Calu3 (cell line): ENCODE data around the gene SART3. TPM values are rescaled to one million over a fixed set of nuclear protein-coding genes. Genes with fewer than 3 reads are reported as not detected.

Source experiments
- BruUV-seq: library from RNA; stranded (reverse); fragments of 400-500 nt; replicated peaks from 2 replicates; lab custom pipeline; 2021; lab: Mats Ljungman, UMichigan
- CTCF ChIA-PET: fragments of 300-600 bp; sonication (Branson Sonifier 250); formaldehyde crosslinking; loops from one replicate; lab custom pipeline; 2022; ENCODE audit warnings: antibody characterized with exemption; lab: Charles Lee
- DNase-seq: peaks from one replicate; pipeline ENCODE4 v3.0.0; 2022
- H3K27ac Mint-ChIP-seq: one replicate; pipeline ENCODE4 v1.8.0; 2022; ENCODE audit warnings: mixed read lengths; ENCODE audit not compliant: unreplicated experiment
- H3K27me3 Mint-ChIP-seq: one replicate; pipeline ENCODE4 v1.8.0; 2022; ENCODE audit warnings: mixed read lengths; ENCODE audit not compliant: unreplicated experiment
- H3K36me3 Mint-ChIP-seq: one replicate; pipeline ENCODE4 v1.8.0; 2022; ENCODE audit warnings: mild to moderate bottlenecking, moderate library complexity, mixed read lengths; ENCODE audit not compliant: insufficient read depth, unreplicated experiment
- H3K4me1 Mint-ChIP-seq: one replicate; pipeline ENCODE4 v1.8.0; 2022; ENCODE audit warnings: mild to moderate bottlenecking, low read depth, mixed read lengths; ENCODE audit not compliant: unreplicated experiment
- H3K4me3 Mint-ChIP-seq: one replicate; pipeline ENCODE4 v1.8.0; 2022; ENCODE audit warnings: mild to moderate bottlenecking, low read depth, moderate library complexity, mixed read lengths; ENCODE audit not compliant: unreplicated experiment
- H3K9me3 Mint-ChIP-seq: one replicate; pipeline ENCODE4 v1.8.0; 2022; ENCODE audit warnings: low read depth, mixed read lengths; ENCODE audit not compliant: unreplicated experiment
- CTCF ChIP-seq: fragments of 200-600 bp; IDR thresholded peaks from one replicate; pipeline ENCODE4 v1.8.0; 2022; ENCODE audit warnings: antibody characterized with exemption; ENCODE audit not compliant: unreplicated experiment
- intact Hi-C: fragments of 100-400 bp; cut with micrococcal nuclease; formaldehyde crosslinking; loops from one replicate; pipeline ENCODE4 v1.10.0; 2022; ENCODE audit not compliant: unreplicated experiment
- total RNA-seq: library from RNA; stranded (reverse); gene quantifications from 2 replicates; pipeline ENCODE4 v1.2.3, GENCODE V29; 2022

Gene SART3
- total RNA-seq, 1 experiment from 2014 or later, result 91.7 TPM

GRCh38 chr12:108478611-108479206, 82.3 kb downstream of the SART3 start:
- no peak for TF ChIP-seq CTCF
- CTCF ChIA-PET, result interaction anchor here (0.5 kb wide), 1 partner anchor 883 kb away, joined by 6 read pairs; no protein-coding TSS in a partner anchor
- BruUV-seq, result no TSS peak

GRCh38 chr12:108477881-108478259, 83.1 kb downstream of the SART3 start:
- H3K4me1 Mint-ChIP-seq, result peaks cover 4% of the 10 kb centered on the region
- no peaks in the 10 kb centered on the region for H3K36me3 Mint-ChIP-seq

More at GRCh38 chr12:108478611-108479206, 82.3 kb downstream of the SART3 start:
- intact Hi-C loops, result no loop called here
- H3K27me3 Mint-ChIP-seq, result peaks cover 99% of the 10 kb centered on the region
- H3K9me3 Mint-ChIP-seq, result no peaks in the 10 kb centered on the region
- H3K4me3 Mint-ChIP-seq, result no peak overlapping the region
- H3K4me1 Mint-ChIP-seq, result peaks cover 13% of the 10 kb centered on the region
- no peak for DNase-seq
- H3K36me3 Mint-ChIP-seq, result peaks cover 3% of the 10 kb centered on the region
- no peak overlapping the region for H3K27ac Mint-ChIP-seq

GRCh38 chr12:108477055-108477880, 83.7 kb downstream of the SART3 start:
- no TSS peak for BruUV-seq
- Mint-ChIP-seq H3K4me3 (no peak overlapping the region), H3K4me1 (no peaks in the 10 kb centered on the region), H3K36me3 (no peaks in the 10 kb centered on the region), H3K27me3 (peaks cover 100% of the 10 kb centered on the region), H3K27ac (no peak overlapping the region), H3K9me3 (no peaks in the 10 kb centered on the region)
- CTCF ChIA-PET, result no interaction called here
- no peak for TF ChIP-seq CTCF
- intact Hi-C loops, result no loop called here
- DNase-seq, result no peak

More at GRCh38 chr12:108477881-108478259, 83.1 kb downstream of the SART3 start:
- Mint-ChIP-seq H3K27ac (no peak overlapping the region), H3K9me3 (no peaks in the 10 kb centered on the region), H3K27me3 (peaks cover 100% of the 10 kb centered on the region), H3K4me3 (no peak overlapping the region)
- CTCF ChIA-PET, result no interaction called here
- TF ChIP-seq CTCF, result no peak
- intact Hi-C loops, result no loop called here
- no peak for DNase-seq
- no TSS peak for BruUV-seq

- no peak overlapping the region for H3K4me3 Mint-ChIP-seq
- H3K36me3 Mint-ChIP-seq, result no peaks in the 10 kb centered on the region
- CTCF ChIA-PET, result interaction anchor here (0.6 kb wide), 1 partner anchor 169 kb away, joined by 6 read pairs; no protein-coding TSS in a partner anchor
- no peak for DNase-seq
- intact Hi-C loops, result no loop called here
- BruUV-seq, result no TSS peak
- H3K4me1 Mint-ChIP-seq, result no peaks in the 10 kb centered on the region
- no peak overlapping the region for H3K27ac Mint-ChIP-seq
- TF ChIP-seq CTCF, result no peak
- H3K27me3 Mint-ChIP-seq, result peaks cover 100% of the 10 kb centered on the region
- H3K9me3 Mint-ChIP-seq, result no peaks in the 10 kb centered on the region
These were observed 85.6 kb downstream of the SART3 start for GRCh38 chr12:108475396-108475795.
